HK-2 (cell line): ENCODE data around the gene DGKA.
"Not testable (repeated sequence)": the region's sequence is repeated elsewhere in the genome, so short reads cannot be mapped to it uniquely, and the experiment has no call there.

ENCODE experiments used
- DNase-seq: peaks from one replicate; pipeline ENCODE4 v3.0.0-alpha.2; 2018; ENCODE audit not compliant: unreplicated experiment

Gene DGKA

DNA sequence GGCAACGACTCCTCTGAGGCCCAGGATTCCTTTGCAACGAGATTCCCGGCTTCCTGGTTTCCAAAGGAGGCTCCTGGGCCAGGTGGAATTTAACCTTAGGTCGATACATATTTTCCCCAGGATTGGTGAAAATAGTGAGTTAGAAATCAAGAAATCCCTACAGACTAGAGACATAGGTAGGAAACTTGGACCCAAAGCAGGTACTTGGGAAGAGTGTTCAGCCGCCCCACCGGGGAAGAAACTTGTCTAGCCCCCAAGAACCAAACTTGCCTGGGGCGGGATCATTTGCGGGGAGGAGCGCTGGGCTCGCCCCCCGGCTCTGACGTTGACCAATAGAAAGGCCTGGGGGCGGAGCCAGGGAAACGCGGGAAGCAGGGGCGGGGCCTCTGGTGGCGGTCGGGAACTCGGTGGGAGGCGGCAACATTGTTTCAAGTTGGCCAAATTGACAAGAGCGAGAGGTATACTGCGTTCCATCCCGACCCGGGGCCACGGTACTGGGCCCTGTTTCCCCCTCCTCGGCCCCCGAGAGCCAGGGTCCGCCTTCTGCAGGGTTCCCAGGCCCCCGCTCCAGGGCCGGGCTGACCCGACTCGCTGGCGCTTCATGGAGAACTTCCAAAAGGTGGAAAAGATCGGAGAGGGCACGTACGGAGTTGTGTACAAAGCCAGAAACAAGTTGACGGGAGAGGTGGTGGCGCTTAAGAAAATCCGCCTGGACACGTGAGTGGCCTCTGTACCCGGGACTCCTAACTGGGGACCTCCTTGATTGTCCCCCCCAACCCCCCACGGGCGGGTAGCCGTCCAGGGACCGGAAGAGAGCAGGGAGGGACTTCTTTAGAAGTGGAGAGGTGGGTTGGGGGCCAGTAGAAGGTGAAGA lies 35.7 kb downstream of the DGKA start, which contains the start of gene CDK2:
TSS of gene CDK2 (plus strand) at position 423 of the 874 bp plus-strand sequence. CDS start at position 602, 179 bp downstream.
- peak; percentile 85 for DNase-seq

DNA sequence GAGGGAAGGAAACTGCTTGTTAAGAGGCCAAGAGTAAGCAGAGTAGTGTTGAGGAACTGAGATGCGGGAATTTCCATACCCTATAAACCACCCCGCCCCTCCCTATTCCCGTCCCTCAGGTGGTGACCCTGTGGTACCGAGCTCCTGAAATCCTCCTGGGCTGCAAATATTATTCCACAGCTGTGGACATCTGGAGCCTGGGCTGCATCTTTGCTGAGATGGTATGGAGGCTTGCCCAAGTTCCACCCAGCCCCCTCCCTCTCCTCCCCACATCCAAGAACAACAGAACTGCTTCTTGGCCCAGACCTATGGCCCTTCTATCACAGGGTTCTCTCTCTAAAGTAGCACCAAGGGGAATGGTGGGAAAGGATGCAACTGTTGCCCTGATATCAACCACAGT lies 38.4 kb downstream of the DGKA start:
- DNase-seq = no peak

GRCh38 chr12:55970775-55971174 lies 39.8 kb downstream of the DGKA start:
- no peak for DNase-seq

- DNase-seq = peak; percentile 36
Observed at GRCh38 chr12:55972042-55972441, 41.1 kb downstream of the DGKA start.

GRCh38 chr12:55972456-55972855 lies 41.5 kb downstream of the DGKA start:
- DNase-seq = no peak

DNA sequence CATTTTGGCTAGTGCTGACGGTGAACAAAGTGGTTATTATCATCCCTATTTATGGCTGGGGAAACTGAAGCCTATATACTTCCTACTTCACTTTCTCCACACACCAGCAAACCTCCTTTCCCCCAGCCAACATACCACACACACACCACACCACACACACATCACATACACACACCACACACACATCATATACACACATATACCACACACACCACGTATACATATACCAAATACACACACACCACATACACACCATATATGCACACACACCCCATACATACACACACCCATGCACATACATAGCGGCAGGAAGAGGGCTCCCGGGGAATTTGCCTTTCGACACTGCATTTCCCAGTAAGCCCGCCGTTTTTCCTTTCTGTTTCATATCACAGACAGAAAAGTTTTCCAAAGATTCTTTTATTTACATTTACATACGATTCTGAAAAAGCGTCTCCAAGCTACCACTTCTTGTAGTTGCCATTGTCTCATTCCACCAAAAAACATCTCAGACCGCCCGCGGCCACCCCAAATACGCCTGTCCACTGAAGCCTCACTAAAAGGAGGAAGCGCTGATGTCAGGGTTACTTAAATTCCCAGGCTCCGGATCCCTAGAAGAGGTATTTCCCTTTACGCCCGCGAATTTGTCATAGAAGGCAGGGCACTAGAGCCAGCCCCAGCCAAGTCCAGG lies 42.1 kb downstream of the DGKA start:
- no peak for DNase-seq

DNA sequence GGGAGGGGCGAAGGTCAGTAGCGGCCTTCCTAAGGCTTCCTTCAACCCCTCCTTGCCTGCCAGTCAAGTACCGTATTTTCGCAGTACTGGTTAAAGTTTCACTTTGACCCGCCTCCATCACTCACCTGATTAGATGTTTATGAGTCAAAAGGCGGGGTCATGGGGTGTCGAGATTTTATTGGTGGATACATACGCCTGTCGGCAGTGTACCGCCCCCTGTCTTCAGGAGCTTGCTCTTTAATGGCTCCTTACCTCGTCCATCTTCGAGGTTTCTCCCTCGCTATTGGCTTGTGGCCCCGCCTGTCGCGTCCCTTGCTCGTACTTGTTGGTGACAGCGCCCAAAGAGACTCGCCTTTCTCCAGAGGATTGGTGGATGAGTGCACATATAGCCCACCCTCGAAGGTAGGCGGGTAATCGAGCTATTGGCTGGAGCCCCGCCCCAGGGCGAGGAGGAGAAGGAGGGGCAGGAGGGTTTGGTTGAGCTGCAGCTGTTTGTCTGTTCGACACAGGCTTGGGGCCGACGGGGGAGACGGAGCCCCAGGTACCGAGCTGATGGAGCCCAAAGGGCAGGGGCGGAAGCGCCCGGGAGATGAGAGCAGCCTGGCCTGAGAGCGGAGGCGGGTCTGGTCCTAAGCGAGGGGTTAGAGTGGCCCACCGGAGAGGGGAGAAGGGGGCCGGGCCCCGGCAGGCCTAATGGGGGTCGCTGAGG lies 42.8 kb downstream of the DGKA start, which contains the start of gene RAB5B:
TSS of gene RAB5B (plus strand) at position 480 of the 709 bp plus-strand sequence. CDS start 12,883 bp downstream, outside the sequence.
- DNase-seq = peak; percentile 99

DNA sequence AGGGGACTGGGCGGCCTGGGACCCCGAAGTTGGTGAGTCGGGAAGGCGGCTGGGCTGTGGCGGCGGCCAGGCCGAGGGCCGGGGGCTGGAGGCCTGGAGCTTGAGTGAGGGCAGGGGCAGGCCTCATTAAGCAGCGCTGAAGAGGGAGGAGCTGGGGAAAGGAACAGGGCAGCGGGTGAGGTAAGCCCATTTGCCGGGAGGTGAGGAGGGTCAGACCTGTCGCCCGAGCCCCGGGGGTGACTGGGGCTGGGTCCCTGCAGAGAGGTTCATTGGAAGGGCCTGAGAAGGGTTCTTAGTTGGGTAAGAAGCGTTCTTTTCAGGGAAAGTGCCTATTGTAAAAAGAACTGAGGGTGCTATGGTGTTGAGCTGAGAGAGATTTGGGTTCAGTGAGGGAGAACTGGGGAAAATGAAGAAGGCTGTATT lies 43.4 kb downstream of the DGKA start:
- DNase-seq = peak; percentile 65

DNA sequence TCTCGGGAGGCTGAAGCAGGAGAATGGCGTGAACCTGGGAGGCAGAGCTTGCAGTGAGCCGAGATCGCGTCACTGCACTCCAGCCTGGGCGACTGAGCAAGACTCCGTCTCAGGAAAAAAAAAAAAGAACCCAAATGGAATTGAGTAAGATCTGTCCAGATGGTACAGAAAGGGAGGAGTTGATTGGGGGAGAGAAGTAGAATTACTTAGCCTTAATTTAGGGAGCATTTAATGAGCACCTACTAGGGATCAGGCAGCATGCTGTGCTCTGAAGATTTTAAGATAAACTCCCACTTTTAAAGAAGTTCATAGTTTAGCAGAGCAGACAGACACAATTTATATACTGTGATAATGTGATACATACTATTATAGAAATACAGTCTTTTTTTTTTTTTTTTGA lies 47.4 kb downstream of the DGKA start:
- DNase-seq = no peak

DNA sequence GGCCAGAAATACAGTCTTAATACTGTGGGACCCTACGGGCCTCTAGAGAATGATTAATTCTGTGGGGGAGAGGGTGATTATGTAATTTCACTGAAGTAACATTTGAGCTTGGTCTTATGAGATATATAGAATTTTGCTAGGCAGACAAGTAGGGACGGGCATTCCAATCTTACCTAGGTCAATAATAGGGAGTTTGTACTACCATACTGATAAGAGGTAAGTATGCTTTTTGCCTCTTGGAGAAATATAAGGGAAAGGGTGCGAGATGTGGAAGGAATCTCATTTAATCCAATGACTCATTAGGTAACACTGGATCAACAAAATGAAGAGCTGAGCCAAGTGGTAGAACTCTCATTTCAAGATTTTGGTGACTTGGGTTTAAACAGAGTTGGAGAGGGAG lies 48.1 kb downstream of the DGKA start:
- no peak for DNase-seq

DNA sequence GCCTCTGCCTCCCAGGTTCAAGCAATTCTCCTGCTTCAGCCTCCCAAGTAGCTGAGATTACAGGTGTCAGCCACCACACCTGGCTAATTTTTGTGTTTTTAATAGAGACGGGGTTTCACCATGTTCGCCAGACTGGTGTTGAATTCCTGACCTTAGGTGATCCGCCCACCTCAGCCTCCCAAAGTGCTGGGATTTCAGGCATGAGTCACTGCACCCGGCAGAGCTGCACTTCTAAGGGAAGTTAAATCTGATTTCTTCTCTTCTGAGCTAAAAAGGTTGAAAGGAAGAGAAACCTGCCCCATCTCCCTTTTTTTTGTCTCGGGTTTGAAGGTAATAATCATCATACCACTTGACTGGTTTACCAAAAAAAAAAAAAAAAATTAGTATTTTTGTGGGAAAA lies 50.9 kb downstream of the DGKA start:
- peak; percentile 22 for DNase-seq

- DNase-seq = no peak
Observed at GRCh38 chr12:55982319-55982936, 51.5 kb downstream of the DGKA start.

- no peak for DNase-seq
Observed at GRCh38 chr12:55983232-55983842, 52.4 kb downstream of the DGKA start.

- no peak for DNase-seq
Observed at GRCh38 chr12:55984861-55985260, 53.9 kb downstream of the DGKA start.

DNA sequence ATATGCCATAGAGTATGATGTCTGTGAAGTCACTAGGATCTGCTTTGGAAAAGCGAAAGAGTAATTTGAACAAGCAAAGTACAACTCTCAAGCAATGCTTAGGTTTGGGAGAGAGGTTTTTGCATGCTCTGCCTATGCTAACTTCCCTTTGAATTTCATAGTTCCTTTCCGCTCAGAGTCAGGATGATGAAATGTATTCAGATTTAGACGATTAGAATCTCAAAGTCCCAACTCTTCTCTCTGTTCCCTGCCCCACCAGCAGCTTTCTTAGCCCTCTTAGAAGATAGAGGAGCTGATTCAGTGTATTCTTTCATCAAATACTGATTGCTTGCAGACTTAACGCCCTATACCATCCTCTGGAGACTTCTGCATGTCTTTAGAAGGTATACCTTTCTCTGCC lies 54.4 kb downstream of the DGKA start:
- DNase-seq = no peak

GRCh38 chr12:55985976-55986375 lies 55.0 kb downstream of the DGKA start:
- not testable (repeated sequence) for DNase-seq

GRCh38 chr12:55991110-55991509 lies 60.1 kb downstream of the DGKA start:
- no peak for DNase-seq

- DNase-seq = no peak
Observed at GRCh38 chr12:55993230-55993853, 62.4 kb downstream of the DGKA start.

DNA sequence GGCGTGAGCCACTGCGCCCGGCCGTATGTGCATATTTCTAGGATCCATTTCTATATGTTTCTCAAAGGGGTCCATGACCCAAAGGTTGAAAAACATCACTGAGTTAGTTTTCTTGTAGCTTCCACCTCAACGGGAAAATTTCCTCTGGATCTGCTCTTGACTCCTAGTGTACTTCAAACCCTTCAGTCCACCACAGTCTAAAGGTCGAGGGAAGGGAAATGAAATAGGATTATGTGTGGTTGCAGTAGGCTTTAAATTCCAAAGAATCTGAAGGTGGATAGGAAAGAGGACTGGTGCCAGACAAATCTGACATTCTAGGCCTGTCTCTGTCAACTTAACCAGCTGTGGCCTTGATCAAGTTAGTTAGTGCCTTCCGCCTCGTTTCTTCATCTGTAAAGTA lies 64.4 kb downstream of the DGKA start:
- DNase-seq = no peak

DNA sequence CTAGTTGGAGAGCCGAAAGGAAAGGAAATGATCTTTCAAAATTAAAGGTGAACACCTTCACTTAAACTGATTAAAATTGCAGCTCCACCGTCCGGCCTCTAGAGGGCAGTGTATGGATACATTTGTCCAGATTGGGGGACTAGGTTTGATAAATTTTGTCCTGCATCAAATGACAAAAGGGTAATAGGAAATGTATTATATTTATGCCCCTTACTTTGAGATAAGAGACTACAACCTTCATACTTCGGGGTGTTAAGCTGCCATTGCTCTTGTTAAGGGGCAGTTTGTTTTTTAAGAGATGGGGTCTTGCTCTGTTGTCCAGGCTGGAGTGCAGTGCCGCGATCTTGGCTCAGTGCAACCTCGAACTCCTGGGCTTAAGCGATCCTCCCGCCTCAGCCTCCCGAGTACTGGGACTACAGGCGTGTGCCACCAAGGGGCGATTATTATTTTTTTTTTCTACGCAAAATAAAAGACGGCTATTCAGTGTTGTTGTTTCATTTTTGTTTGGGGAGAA lies 65.3 kb downstream of the DGKA start:
- DNase-seq = peak; percentile 51
